Lung (tissue), 12 donors: ENCODE measurements around the gene EME2. TPM values are rescaled to one million over a fixed set of nuclear protein-coding genes. Genes with fewer than 3 reads are reported as not detected.

Source experiments
- ATAC-seq: fragments of 200-7000 bp; cut with Tn5 transposase; one replicate; pipeline ENCODE4 v1.9.1; 2020; ENCODE audit warnings: moderate number of reproducible peaks; ENCODE audit not compliant: insufficient read depth, low FRiP score
- DNase-seq, 3 donors: peaks; one replicate each; pipeline ENCODE4 v3.0.0-alpha.2; 2013 to 2017
- H3K27ac ChIP-seq, 2 donors: one replicate each; pipeline ENCODE4 v1.5.1; 2013; ENCODE audit warnings: mild to moderate bottlenecking in 2 of 2, moderate library complexity in 2 of 2, control low read depth in 1 of 2, inconsistent platforms in 1 of 2, low read depth in 1 of 2, low read length in 1 of 2
- H3K27me3 ChIP-seq, 3 donors: one replicate each; pipeline ENCODE4 v1.5.1; 2013; ENCODE audit warnings: low read length in 2 of 3; ENCODE audit not compliant: control insufficient read depth in 3 of 3, insufficient read depth in 3 of 3
- H3K36me3 ChIP-seq, 4 donors: one replicate each; pipeline ENCODE4 v1.5.1; 2013; ENCODE audit warnings: low read length in 4 of 4, mild to moderate bottlenecking in 1 of 4, moderate library complexity in 1 of 4; ENCODE audit not compliant: control insufficient read depth in 4 of 4, insufficient read depth in 4 of 4
- H3K4me1 ChIP-seq, 5 donors: one replicate each; pipeline ENCODE4 v1.5.1; 2013; ENCODE audit warnings: low read length in 5 of 5, mild to moderate bottlenecking in 2 of 5, moderate library complexity in 1 of 5; ENCODE audit not compliant: control insufficient read depth in 5 of 5, insufficient read depth in 5 of 5
- H3K4me3 ChIP-seq: one replicate; pipeline ENCODE4 v1.5.1; 2013; ENCODE audit warnings: mild to moderate bottlenecking, control low read depth, moderate library complexity
- H3K9ac ChIP-seq, 2 donors: one replicate each; pipeline ENCODE4 v1.5.1; 2013; ENCODE audit warnings: low read length in 2 of 2, control low read depth in 1 of 2; ENCODE audit not compliant: insufficient read depth in 1 of 2
- H3K9me3 ChIP-seq, 4 donors: one replicate each; pipeline ENCODE4 v1.5.1; 2013; ENCODE audit warnings: low read length in 3 of 4, mild to moderate bottlenecking in 1 of 4, moderate library complexity in 1 of 4; ENCODE audit not compliant: control insufficient read depth in 4 of 4, insufficient read depth in 3 of 4
- WGBS, 2 donors: extraction: QIAGEN DNeasy Blood & Tissue Kit; methylation state at CpG; one replicate each; pipeline ENCODE4 v1.1.7; 2013; 5-methylcytosine and 5-hydroxymethylcytosine counted together
- polyA plus RNA-seq, 2 donors: library from polyadenylated mRNA; stranded (reverse); fragments of 200-250 nt; gene quantifications; one replicate each; pipeline ENCODE4 v1.2.1, GENCODE V29; 2013
- total RNA-seq, 2 donors: library from RNA; depleted of rRNA in 1 of 2; stranded (reverse); fragments of >200 nt in 1 of 2; gene quantifications; one replicate each; pipeline ENCODE4 v1.2.1, GENCODE V29; 2014 to 2021
- TF ChIP-seq, protein P1 (sequence below): IDR thresholded peaks from 2 replicates; pipeline ENCODE4 v1.5.1; 2012; ENCODE audit warnings: mild to moderate bottlenecking; ENCODE audit errors: control extremely low read depth, extremely low read depth
- donor health status: control.
- donor health status: control.
- donor health status: Bipolar disorder and iron deficiency.
- donor health status: healthy.
- donor health status: DM: yes; HTN: yes; CAD: no.

The EME2 gene
- total and polyA plus RNA-seq, 4 donors = 8.6 to 30.2 (median 9.8) TPM

DNA sequence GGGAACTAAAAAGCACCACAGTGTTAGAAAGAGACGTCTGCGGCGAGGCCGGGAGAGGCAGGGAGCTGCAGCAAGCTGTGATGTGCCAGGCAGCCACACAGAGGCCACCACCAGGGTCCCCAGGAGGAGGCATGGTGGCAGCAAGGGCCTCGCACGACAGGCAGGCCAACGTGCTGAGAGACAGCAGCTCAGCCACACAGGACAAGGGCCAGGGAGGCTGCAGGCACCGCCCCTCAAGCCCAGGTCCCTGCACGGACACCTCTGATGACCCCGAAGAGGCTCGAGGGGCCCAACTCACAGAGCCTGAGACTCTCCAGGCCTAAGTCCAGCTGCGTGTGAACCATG is 48.3 kb downstream of the EME2 start:
- Histone ChIP-seq H3K9me3 (no peaks in the 10 kb centered on the region), H3K4me1 (peaks cover 0 to 8% (median 5%) of the 10 kb centered on the region in 5 donors), H3K27ac (no peak overlapping the region), H3K4me3 (no peak overlapping the region), H3K9ac (no peak overlapping the region), H3K36me3 (peaks cover 0 to 53% (median 7%) of the 10 kb centered on the region in 4 donors), H3K27me3 (no peaks in the 10 kb centered on the region)
- no peak for ATAC-seq
- TF ChIP-seq, protein P1, sequence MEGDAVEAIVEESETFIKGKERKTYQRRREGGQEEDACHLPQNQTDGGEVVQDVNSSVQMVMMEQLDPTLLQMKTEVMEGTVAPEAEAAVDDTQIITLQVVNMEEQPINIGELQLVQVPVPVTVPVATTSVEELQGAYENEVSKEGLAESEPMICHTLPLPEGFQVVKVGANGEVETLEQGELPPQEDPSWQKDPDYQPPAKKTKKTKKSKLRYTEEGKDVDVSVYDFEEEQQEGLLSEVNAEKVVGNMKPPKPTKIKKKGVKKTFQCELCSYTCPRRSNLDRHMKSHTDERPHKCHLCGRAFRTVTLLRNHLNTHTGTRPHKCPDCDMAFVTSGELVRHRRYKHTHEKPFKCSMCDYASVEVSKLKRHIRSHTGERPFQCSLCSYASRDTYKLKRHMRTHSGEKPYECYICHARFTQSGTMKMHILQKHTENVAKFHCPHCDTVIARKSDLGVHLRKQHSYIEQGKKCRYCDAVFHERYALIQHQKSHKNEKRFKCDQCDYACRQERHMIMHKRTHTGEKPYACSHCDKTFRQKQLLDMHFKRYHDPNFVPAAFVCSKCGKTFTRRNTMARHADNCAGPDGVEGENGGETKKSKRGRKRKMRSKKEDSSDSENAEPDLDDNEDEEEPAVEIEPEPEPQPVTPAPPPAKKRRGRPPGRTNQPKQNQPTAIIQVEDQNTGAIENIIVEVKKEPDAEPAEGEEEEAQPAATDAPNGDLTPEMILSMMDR = no peak
- 95 to 96% methylated on average over 12 of the region's 12 CpGs for WGBS, 2 donors
- no peak for DNase-seq

DNA sequence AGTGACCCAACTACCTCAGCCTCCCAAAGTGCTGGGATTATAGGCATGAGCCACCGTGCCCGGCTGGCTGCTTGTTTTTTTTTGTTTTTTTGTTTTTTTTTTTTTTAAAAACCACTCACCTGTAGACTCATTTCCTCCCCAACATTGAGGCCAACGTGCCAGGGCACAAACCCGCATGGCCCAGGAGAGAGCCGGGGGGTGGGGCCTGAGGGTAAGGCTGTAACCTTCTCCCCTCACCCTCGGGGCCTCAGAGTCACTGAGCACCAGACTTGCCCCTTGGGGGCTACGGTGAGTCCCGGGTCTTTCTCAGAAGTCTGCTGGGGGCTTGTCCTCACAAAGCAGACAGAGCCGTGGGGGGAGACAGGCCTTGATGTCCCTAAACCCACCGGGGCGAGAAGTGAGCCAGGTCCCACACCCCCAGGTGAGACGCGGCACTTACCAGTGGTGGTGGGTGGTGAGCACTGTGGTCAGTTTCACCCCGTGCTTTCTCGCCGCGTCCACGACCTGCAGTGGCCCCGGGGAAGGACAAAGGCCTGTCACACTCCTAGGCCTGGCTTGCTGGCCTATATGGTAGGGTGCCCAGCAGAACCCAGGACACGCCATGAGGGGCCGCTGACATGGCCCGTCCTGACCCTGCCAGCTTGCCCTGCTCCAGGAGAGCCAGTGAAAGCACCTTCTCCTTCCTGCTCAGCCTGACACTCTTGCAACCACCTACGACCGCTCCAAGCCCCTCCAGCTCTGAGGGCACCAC is 49.4 kb downstream of the EME2 start:
- peaks cover 0 to 44% (median 7%) of the 10 kb centered on the region in 4 donors for H3K36me3 ChIP-seq
- peaks cover 0 to 11% (median 5%) of the 10 kb centered on the region in 5 donors for H3K4me1 ChIP-seq
- 92 to 98% methylated on average over 24 of the region's 24 CpGs for WGBS, 2 donors
- H3K9me3 ChIP-seq = no peaks in the 10 kb centered on the region
- no peak overlapping the region for H3K4me3 ChIP-seq
- DNase-seq (no peak), ATAC-seq (no peak)
- H3K9ac ChIP-seq = no peak overlapping the region
- no peaks in the 10 kb centered on the region for H3K27me3 ChIP-seq
- H3K27ac ChIP-seq = no peak overlapping the region
- TF ChIP-seq, protein P1 = no peak

- H3K4me1 ChIP-seq = peaks cover 0 to 15% (median 5%) of the 10 kb centered on the region in 5 donors
- H3K27me3 ChIP-seq = no peaks in the 10 kb centered on the region
- 91 to 96% methylated on average over 16 of the region's 16 CpGs for WGBS, 2 donors
- no peak overlapping the region for H3K9ac ChIP-seq
- TF ChIP-seq, protein P1 = no peak
- no peak for DNase-seq
- peaks cover 0 to 41% (median 9%) of the 10 kb centered on the region in 4 donors for H3K36me3 ChIP-seq
- no peak overlapping the region for H3K4me3 ChIP-seq
- ATAC-seq = no peak
- H3K27ac ChIP-seq = no peak overlapping the region
- no peaks in the 10 kb centered on the region for H3K9me3 ChIP-seq
Observed at GRCh38 chr16:1822801-1823200, 50.2 kb downstream of the EME2 start.
